Amygdala (tissue), 56 donors: Measurements from ENCODE around the gene ACTL8.

Experiments
- DNase-seq, 56 donors: peaks; one replicate each; lab custom pipeline; 2025; lab: John Stamatoyannopoulos, UW

Gene ACTL8

GRCh38 chr1:17837233-17838030 lies 82.3 kb downstream of the ACTL8 start:
- DNase-seq = no peak

GRCh38 chr1:17839641-17840196 lies 84.6 kb downstream of the ACTL8 start:
- DNase-seq = no peak

GRCh38 chr1:17841944-17842343 lies 86.8 kb downstream of the ACTL8 start:
- DNase-seq = no peak

GRCh38 chr1:17842686-17843085 lies 87.6 kb downstream of the ACTL8 start:
- no peak for DNase-seq

GRCh38 chr1:17844185-17844826 lies 89.2 kb downstream of the ACTL8 start:
- no peak for DNase-seq

GRCh38 chr1:17845583-17845982 lies 90.5 kb downstream of the ACTL8 start:
- no peak for DNase-seq

GRCh38 chr1:17846341-17846740 lies 91.2 kb downstream of the ACTL8 start:
- no peak for DNase-seq

- DNase-seq = no peak
Measured at GRCh38 chr1:17847111-17847510, 92.0 kb downstream of the ACTL8 start.

- no peak for DNase-seq
Measured at GRCh38 chr1:17849216-17849615, 94.1 kb downstream of the ACTL8 start.

- DNase-seq = no peak
Measured at GRCh38 chr1:17851056-17851455, 95.9 kb downstream of the ACTL8 start.

GRCh38 chr1:17852383-17852782 lies 97.2 kb downstream of the ACTL8 start:
- no peak for DNase-seq

GRCh38 chr1:17853241-17853935 lies 98.3 kb downstream of the ACTL8 start:
- no peak for DNase-seq

- DNase-seq = no peak
Measured at GRCh38 chr1:17856496-17857108, 101.5 kb downstream of the ACTL8 start.

GRCh38 chr1:17857109-17857499 lies 102.0 kb downstream of the ACTL8 start:
- no peak for DNase-seq

GRCh38 chr1:17857996-17858395 lies 102.9 kb downstream of the ACTL8 start:
- DNase-seq = no peak

- DNase-seq = no peak
Measured at GRCh38 chr1:17860812-17861211, 105.7 kb downstream of the ACTL8 start.

- no peak for DNase-seq
Measured at GRCh38 chr1:17861685-17862084, 106.6 kb downstream of the ACTL8 start.

- DNase-seq = no peak
Measured at GRCh38 chr1:17862121-17862520, 107.0 kb downstream of the ACTL8 start.

- DNase-seq = no peak
Measured at GRCh38 chr1:17865912-17866739, 111.0 kb downstream of the ACTL8 start.

- no peak for DNase-seq
Measured at GRCh38 chr1:17866740-17867029, 111.6 kb downstream of the ACTL8 start.
